H9 (cell line): ENCODE data around the gene SCFD2. TPM values are rescaled to one million over a fixed set of nuclear protein-coding genes. Genes with fewer than 3 reads are reported as not detected.

Experiments
- DNase-seq: peaks from one replicate; pipeline ENCODE4 v3.0.0-alpha.2; 2017
- H2AFZ ChIP-seq: one replicate; pipeline ENCODE4 v1.6.1; 2013; ENCODE audit warnings: mild to moderate bottlenecking, low read length, control low read depth, moderate library complexity
- H2AK5ac ChIP-seq: 2 replicates; pipeline ENCODE4 v1.6.1; 2013; ENCODE audit warnings: low read length, control low read depth, mixed read lengths; ENCODE audit not compliant: insufficient read length
- H2BK120ac ChIP-seq: one replicate; pipeline ENCODE4 v1.6.1; 2013; ENCODE audit warnings: low read depth, mild to moderate bottlenecking, low read length, control low read depth, inconsistent platforms; ENCODE audit not compliant: poor library complexity, severe bottlenecking
- H2BK12ac ChIP-seq: 2 replicates; pipeline ENCODE4 v1.6.1; 2013; ENCODE audit warnings: low read length, control low read depth, mixed read lengths, low read depth; ENCODE audit not compliant: insufficient read length
- H2BK15ac ChIP-seq: 2 replicates; pipeline ENCODE4 v1.6.1; 2013; ENCODE audit warnings: low read depth, low read length, control low read depth
- H2BK20ac ChIP-seq: one replicate; pipeline ENCODE4 v1.6.1; 2013; ENCODE audit warnings: low read depth, mild to moderate bottlenecking, low read length, control low read depth, inconsistent platforms; ENCODE audit not compliant: poor library complexity, severe bottlenecking
- H2BK5ac ChIP-seq: 2 replicates; pipeline ENCODE4 v1.6.1; 2013; ENCODE audit warnings: low read length, control low read depth, mixed read lengths; ENCODE audit not compliant: insufficient read length
- H3K14ac ChIP-seq: 2 replicates; pipeline ENCODE4 v1.6.1; 2013; ENCODE audit warnings: low read length, control low read depth; ENCODE audit not compliant: insufficient read depth
- H3K18ac ChIP-seq: 2 replicates; pipeline ENCODE4 v1.6.1; 2013; ENCODE audit warnings: low read depth, mild to moderate bottlenecking, mixed read lengths, low read length, control low read depth; ENCODE audit not compliant: insufficient read length
- H3K23ac ChIP-seq: 2 replicates; pipeline ENCODE4 v1.6.1; 2013; ENCODE audit warnings: low read length, control low read depth, mixed read lengths, low read depth; ENCODE audit not compliant: insufficient read length
- H3K23me2 ChIP-seq: 2 replicates; pipeline ENCODE4 v1.6.1; 2013; ENCODE audit warnings: low read depth, mild to moderate bottlenecking, mixed read lengths, low read length, control low read depth; ENCODE audit not compliant: insufficient read length, poor library complexity, severe bottlenecking
- H3K27ac ChIP-seq: 2 replicates; pipeline ENCODE4 v1.5.1; 2013; ENCODE audit warnings: low read length, control low read depth, mixed read lengths, low read depth; ENCODE audit not compliant: insufficient read length
- H3K27me3 ChIP-seq: 2 replicates; pipeline ENCODE4 v1.6.1; 2013; ENCODE audit warnings: low read length, control low read depth, inconsistent platforms; ENCODE audit not compliant: insufficient read depth
- H3K4ac ChIP-seq: 2 replicates; pipeline ENCODE4 v1.6.1; 2013; ENCODE audit warnings: low read depth, mild to moderate bottlenecking, control low read depth, inconsistent platforms, low read length, moderate library complexity
- H3K4me1 ChIP-seq: 2 replicates; pipeline ENCODE4 v1.6.1; 2013; ENCODE audit warnings: low read length, control low read depth, inconsistent platforms; ENCODE audit not compliant: insufficient read depth
- H3K4me2 ChIP-seq: 2 replicates; pipeline ENCODE4 v1.6.1; 2013; ENCODE audit warnings: low read length, control low read depth, mixed read lengths; ENCODE audit not compliant: insufficient read length, insufficient read depth
- H3K56ac ChIP-seq: 2 replicates; pipeline ENCODE4 v1.6.1; 2013; ENCODE audit warnings: low read depth, mild to moderate bottlenecking, mixed read lengths, low read length, control low read depth; ENCODE audit not compliant: insufficient read length
- H3K79me1 ChIP-seq: 2 replicates; pipeline ENCODE4 v1.6.1; 2013; ENCODE audit warnings: low read depth, mild to moderate bottlenecking, moderate library complexity, low read length, control low read depth, inconsistent platforms; ENCODE audit not compliant: insufficient read depth, poor library complexity, severe bottlenecking
- H3K79me2 ChIP-seq: 2 replicates; pipeline ENCODE4 v1.6.1; 2013; ENCODE audit warnings: low read length, control low read depth, inconsistent platforms; ENCODE audit not compliant: insufficient read depth
- H3K9ac ChIP-seq: 2 replicates; pipeline ENCODE4 v1.6.1; 2013; ENCODE audit warnings: low read length, control low read depth, mixed read lengths; ENCODE audit not compliant: insufficient read length; ENCODE audit errors: extremely low read depth
- H3K9me3 ChIP-seq: one replicate; pipeline ENCODE4 v1.6.1; 2013; ENCODE audit warnings: low read depth, low read length, inconsistent platforms; ENCODE audit not compliant: control insufficient read depth
- H3T11ph ChIP-seq: one replicate; pipeline ENCODE4 v1.6.1; 2013; ENCODE audit warnings: mild to moderate bottlenecking, low read length, control low read depth, inconsistent platforms
- H4K20me1 ChIP-seq: one replicate; pipeline ENCODE4 v1.6.1; 2013; ENCODE audit not compliant: control insufficient read depth, insufficient read length, insufficient read depth
- H4K5ac ChIP-seq: 2 replicates; pipeline ENCODE4 v1.6.1; 2013; ENCODE audit warnings: low read depth, mild to moderate bottlenecking, mixed read lengths, low read length, control low read depth; ENCODE audit not compliant: insufficient read length
- H4K8ac ChIP-seq: replicated peaks from 2 replicates; pipeline ENCODE4 v1.6.1; 2013; ENCODE audit warnings: low read length, control low read depth, mixed read lengths, low read depth; ENCODE audit not compliant: insufficient read length
- H4K91ac ChIP-seq: 2 replicates; pipeline ENCODE4 v1.6.1; 2013; ENCODE audit warnings: low read depth, mild to moderate bottlenecking, moderate library complexity, mixed read lengths, low read length, control low read depth; ENCODE audit not compliant: insufficient read length
- H3K27ac Mint-ChIP-seq, 3 experiments: 2 replicates in 2 of 3; 3 replicates in 1 of 3; pipeline ENCODE4 v1.8.0; 2020 to 2021; ENCODE audit warnings: mixed read lengths in 3 of 3, mild to moderate bottlenecking in 1 of 3, moderate library complexity in 1 of 3
- H3K27me3 Mint-ChIP-seq: 2 replicates; pipeline ENCODE4 v1.8.0; 2021; ENCODE audit warnings: low read depth, mild to moderate bottlenecking, moderate library complexity, mixed read lengths
- H3K36me3 Mint-ChIP-seq, 3 experiments: 2 replicates in 2 of 3; 3 replicates in 1 of 3; pipeline ENCODE4 v1.8.0; 2020 to 2021; ENCODE audit warnings: low read depth in 3 of 3, mixed read lengths in 3 of 3; ENCODE audit not compliant: insufficient read depth in 1 of 3
- H3K4me1 Mint-ChIP-seq, 2 experiments: 2 replicates each; pipeline ENCODE4 v1.8.0; 2020; ENCODE audit warnings: mixed read lengths in 2 of 2
- H3K4me3 Mint-ChIP-seq, 2 experiments: 2 replicates in 1 of 2; 3 replicates in 1 of 2; pipeline ENCODE4 v1.8.0; 2020 to 2021; ENCODE audit warnings: mild to moderate bottlenecking in 2 of 2, mixed read lengths in 2 of 2, moderate library complexity in 1 of 2
- H3K9me3 Mint-ChIP-seq, 2 experiments: 2 replicates in 1 of 2; 3 replicates in 1 of 2; pipeline ENCODE4 v1.8.0; 2020; ENCODE audit warnings: mild to moderate bottlenecking in 2 of 2, mixed read lengths in 2 of 2, moderate library complexity in 1 of 2
- WGBS: extraction: QIAGEN DNeasy Blood & Tissue Kit; methylation state at CpG from one replicate; pipeline ENCODE4 v1.1.7; 2013; ENCODE audit warnings: missing lambda C conversion rate, low lambda C conversion rate, mixed read lengths; ENCODE audit not compliant: insufficient read length; ENCODE audit errors: extremely low coverage; 5-methylcytosine and 5-hydroxymethylcytosine counted together
- total RNA-seq: library from RNA; stranded (reverse); gene quantifications from 2 replicates; pipeline ENCODE4 v1.2.1, GENCODE V29; 2021
- TF ChIP-seq, protein P1 (sequence below): fragments of 200-600 bp; sonication (generic); conservative IDR thresholded peaks from 3 replicates; pipeline ENCODE4 v1.8.0; 2021; ENCODE audit warnings: antibody characterized with exemption, mild to moderate bottlenecking

Gene SCFD2
- total RNA-seq, 1 experiment from 2014 or later, result 10.1 TPM

DNA sequence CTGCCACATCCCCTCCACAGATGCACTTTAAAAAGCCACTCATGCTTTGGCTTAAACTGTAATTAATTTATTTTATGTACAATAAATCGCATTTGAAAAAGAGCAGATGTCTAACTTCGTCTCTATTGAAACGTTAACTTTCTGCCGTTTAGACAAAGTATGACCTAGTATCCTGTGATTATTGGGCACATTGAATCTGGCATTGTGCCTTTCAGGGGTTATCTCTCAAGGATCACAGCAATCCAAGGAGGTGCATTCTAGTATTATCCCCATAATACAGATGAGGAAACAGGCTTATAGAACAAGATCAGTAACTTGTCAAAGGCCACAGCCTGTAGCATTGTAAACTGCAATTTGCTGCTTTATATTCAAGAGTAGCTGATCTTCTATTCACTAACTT, 499.1 kb downstream of the SCFD2 start:
- Histone ChIP-seq H3K4me1 (no peaks in the 10 kb centered on the region; the same call in 1 of the 2 replicates), H3K27ac (peak overlapping the region; percentile 22), H4K8ac (no peak overlapping the region), H3K23ac (no peak overlapping the region), H2BK120ac (no peak overlapping the region), H3K9me3 (no peaks in the 10 kb centered on the region), H2AK5ac (no peak overlapping the region), H4K91ac (no peak overlapping the region), H2BK5ac (no peak overlapping the region), H4K5ac (no peak overlapping the region), H3K79me2 (peaks cover 8% of the 10 kb centered on the region; the same call in 1 of the 2 replicates), H3K4ac (no peak overlapping the region), H3K9ac (no peak overlapping the region), H3T11ph (no peak overlapping the region), H3K4me2 (peak overlapping the region; percentile 17), H3K18ac (no peak overlapping the region), H2BK15ac (no peak overlapping the region), H2BK12ac (no peak overlapping the region), H3K27me3 (no peaks in the 10 kb centered on the region), H3K56ac (no peak overlapping the region), H3K79me1 (no peaks in the 10 kb centered on the region), H3K23me2 (peaks cover 13% of the 10 kb centered on the region), H2AFZ (no peak overlapping the region), H3K14ac (no peak overlapping the region), H4K20me1 (no peaks in the 10 kb centered on the region), H2BK20ac (no peak overlapping the region)
- H3K9me3 Mint-ChIP-seq, result no peaks in the 10 kb centered on the region; a peak in 2 of 5 replicates
- no peak for DNase-seq
- H3K4me1 Mint-ChIP-seq, result peaks cover 61 to 66% of the 10 kb centered on the region in 2 experiments
- peaks cover 39 to 49% (median 48%) of the 10 kb centered on the region in 3 experiments for H3K36me3 Mint-ChIP-seq
- H3K27ac Mint-ChIP-seq, result 0 out of 7 replicates have a peak overlapping the region, but pooled peaks of 1 of the 3 experiments have one; percentile 37
- no peak overlapping the region for H3K4me3 Mint-ChIP-seq
- WGBS, result no CpG with 5 or more reads among the region's 4 CpGs
- TF ChIP-seq, protein P1, sequence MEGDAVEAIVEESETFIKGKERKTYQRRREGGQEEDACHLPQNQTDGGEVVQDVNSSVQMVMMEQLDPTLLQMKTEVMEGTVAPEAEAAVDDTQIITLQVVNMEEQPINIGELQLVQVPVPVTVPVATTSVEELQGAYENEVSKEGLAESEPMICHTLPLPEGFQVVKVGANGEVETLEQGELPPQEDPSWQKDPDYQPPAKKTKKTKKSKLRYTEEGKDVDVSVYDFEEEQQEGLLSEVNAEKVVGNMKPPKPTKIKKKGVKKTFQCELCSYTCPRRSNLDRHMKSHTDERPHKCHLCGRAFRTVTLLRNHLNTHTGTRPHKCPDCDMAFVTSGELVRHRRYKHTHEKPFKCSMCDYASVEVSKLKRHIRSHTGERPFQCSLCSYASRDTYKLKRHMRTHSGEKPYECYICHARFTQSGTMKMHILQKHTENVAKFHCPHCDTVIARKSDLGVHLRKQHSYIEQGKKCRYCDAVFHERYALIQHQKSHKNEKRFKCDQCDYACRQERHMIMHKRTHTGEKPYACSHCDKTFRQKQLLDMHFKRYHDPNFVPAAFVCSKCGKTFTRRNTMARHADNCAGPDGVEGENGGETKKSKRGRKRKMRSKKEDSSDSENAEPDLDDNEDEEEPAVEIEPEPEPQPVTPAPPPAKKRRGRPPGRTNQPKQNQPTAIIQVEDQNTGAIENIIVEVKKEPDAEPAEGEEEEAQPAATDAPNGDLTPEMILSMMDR, result no peak
- H3K27me3 Mint-ChIP-seq, result no peaks in the 10 kb centered on the region; the same call in 1 of the 2 replicates
